HG03103 (cell line): Measurements from ENCODE around the gene NECTIN3.

Experiments
- ATAC-seq: cut with Tn5 transposase; IDR thresholded peaks from one replicate; pipeline ENCODE4 v1.9.1; 2021; ENCODE audit warnings: low read depth; ENCODE audit not compliant: unreplicated experiment

Gene NECTIN3

GRCh38 chr3:111081008-111081545 lies 9.5 kb downstream of the NECTIN3 start:
- no peak for ATAC-seq

- no peak for ATAC-seq
Measured at GRCh38 chr3:111084911-111085310, 13.3 kb downstream of the NECTIN3 start.

- ATAC-seq = no peak
Measured at GRCh38 chr3:111087924-111088469, 16.4 kb downstream of the NECTIN3 start.

GRCh38 chr3:111096487-111097209 lies 25.0 kb downstream of the NECTIN3 start:
- no peak for ATAC-seq

- no peak for ATAC-seq
Measured at GRCh38 chr3:111103807-111104206, 32.2 kb downstream of the NECTIN3 start.

- no peak for ATAC-seq
Measured at GRCh38 chr3:111106993-111107661, 35.5 kb downstream of the NECTIN3 start.

GRCh38 chr3:111107662-111108035 lies 36.0 kb downstream of the NECTIN3 start:
- no peak for ATAC-seq

GRCh38 chr3:111112913-111113312 lies 41.3 kb downstream of the NECTIN3 start:
- no peak for ATAC-seq

- ATAC-seq = no peak
Measured at GRCh38 chr3:111128884-111129283, 57.3 kb downstream of the NECTIN3 start.

GRCh38 chr3:111130827-111131226 lies 59.2 kb downstream of the NECTIN3 start:
- ATAC-seq = no peak

- ATAC-seq = no peak
Measured at GRCh38 chr3:111134302-111134701, 62.7 kb downstream of the NECTIN3 start.

- no peak for ATAC-seq
Measured at GRCh38 chr3:111151438-111151837, 79.8 kb downstream of the NECTIN3 start.

GRCh38 chr3:111152496-111152895 lies 80.9 kb downstream of the NECTIN3 start:
- no peak for ATAC-seq

- ATAC-seq = no peak
Measured at GRCh38 chr3:111156517-111156916, 84.9 kb downstream of the NECTIN3 start.

- ATAC-seq = no peak
Measured at GRCh38 chr3:111159391-111159790, 87.8 kb downstream of the NECTIN3 start.

GRCh38 chr3:111164621-111165020 lies 93.0 kb downstream of the NECTIN3 start:
- no peak for ATAC-seq

GRCh38 chr3:111165411-111165810 lies 93.8 kb downstream of the NECTIN3 start:
- no peak for ATAC-seq

GRCh38 chr3:111173328-111173900 lies 101.8 kb downstream of the NECTIN3 start:
- no peak for ATAC-seq

GRCh38 chr3:111173906-111174305 lies 102.3 kb downstream of the NECTIN3 start:
- no peak for ATAC-seq

- no peak for ATAC-seq
Measured at GRCh38 chr3:111190518-111190917, 118.9 kb downstream of the NECTIN3 start.

- ATAC-seq = no peak
Measured at GRCh38 chr3:111193472-111193871, 121.9 kb downstream of the NECTIN3 start.
